ENCODE measurements around the gene AIRE. TPM values are rescaled to one million over a fixed set of nuclear protein-coding genes. Genes with fewer than 3 reads are reported as not detected.

Gene AIRE

Small RNA genes lying within 50 kb of the gene (small RNA-seq; reads per million reads assigned to genes)
- not detected for gene AP001059.3 (ENCODE audit: insufficient read depth)

All from neuronal stem cell (in vitro differentiated cells).